ENCODE measurements around the gene DRC1. TPM values are rescaled to one million over a fixed set of nuclear protein-coding genes. Genes with fewer than 3 reads are reported as not detected.

Gene DRC1
- total and polyA plus RNA-seq, 2 of the 13 experiments (the other 11 are each of a cell fraction or from before 2014, with no cell fraction given): 0.07 TPM; not detected in 1

DNA sequence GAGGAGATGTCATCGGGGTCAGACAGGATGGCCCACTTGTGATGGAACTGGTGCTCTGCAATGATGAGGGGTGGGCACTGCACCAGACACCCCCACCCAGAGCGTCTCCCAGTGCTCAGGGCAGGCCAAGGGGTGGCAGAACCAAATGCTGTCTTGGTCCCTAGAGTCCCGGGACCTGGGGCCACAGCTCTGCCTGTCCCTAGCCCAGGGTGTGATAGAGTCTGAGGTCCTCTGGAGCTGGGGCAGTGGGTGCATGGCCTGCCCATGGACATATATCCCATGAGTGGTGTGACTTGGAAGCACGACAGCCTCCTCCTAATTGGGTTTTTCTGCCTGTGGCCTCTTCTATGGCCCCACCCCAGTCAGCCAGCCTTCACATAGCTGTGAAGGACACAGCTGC, 82.9 kb downstream of the DRC1 start:
- no peak overlapping the region for H3K4me2 ChIP-seq (ENCODE audit: low read depth, low read length)
- TF ChIP-seq SOX6 (IDR thresholded peaks at IDR 0.05) (no peak), SOX6 (CRISPR knock-in tag; IDR thresholded peaks at IDR 0.05) (no peak), MBNL3 (CRISPR knock-in tag; conservative IDR thresholded peaks at IDR 0.05) (no peak)
- FAIRE-seq (no peak), ATAC-seq (no peak), DNase-seq (ENCODE audit: low spot score) (no peak)
- H4K20me1 ChIP-seq (ENCODE audit: insufficient read depth, low read length): no peaks in the 10 kb centered on the region
- in situ Hi-C loops (cut with HindIII; ENCODE audit: extremely low pct_ligation_motif_present, low pct_unique_long_range_greater_than_20kb) (no loop called here), intact Hi-C loops (cut with micrococcal nuclease; ENCODE audit: unreplicated experiment) (no loop called here)
- POLR2A ChIA-PET: no interaction called here
- no peaks in the 10 kb centered on the region for H3K36me3 ChIP-seq (replicated peaks in 1 of 2; ENCODE audit: control insufficient read depth in 1 of 2, insufficient read depth in 2 of 2, low read length in 2 of 2)
- no peak overlapping the region for H3K4me3 ChIP-seq (replicated peaks in 1 of 3; ENCODE audit: insufficient read depth in 1 of 3, low read depth in 2 of 3, low read length in 3 of 3)
- WGBS (ENCODE audit: low lambda C conversion rate): 39% methylated on average over 4 of the region's 4 CpGs
- CTCF ChIA-PET (ENCODE audit: low intra/inter-chr PET ratio, low total read pairs): no interaction called here
- no peaks in the 10 kb centered on the region for H3K79me2 ChIP-seq (ENCODE audit: insufficient read depth, low read length)
- H3K4me1 ChIP-seq (ENCODE audit: insufficient read depth, low read length): peaks cover 38% of the 10 kb centered on the region
- H3K27me3 ChIP-seq (ENCODE audit: control insufficient read depth in 1 of 2, insufficient read depth in 2 of 2, low read length in 2 of 2): peaks cover 0 to 55% of the 10 kb centered on the region in 2 experiments; a peak in 3 of 5 replicates
- no peak overlapping the region for H3K9ac ChIP-seq (ENCODE audit: insufficient read depth, low read depth, low read length)
- no TSS peak for BruUV-seq (replicated peaks)
- H3K27ac ChIP-seq (ENCODE audit: extremely low read length, insufficient read depth, low read length): no peak overlapping the region
- H2AFZ ChIP-seq (ENCODE audit: low read length): no peak overlapping the region
- no peaks in the 10 kb centered on the region for H3K9me3 ChIP-seq (ENCODE audit: low read length)

DNA sequence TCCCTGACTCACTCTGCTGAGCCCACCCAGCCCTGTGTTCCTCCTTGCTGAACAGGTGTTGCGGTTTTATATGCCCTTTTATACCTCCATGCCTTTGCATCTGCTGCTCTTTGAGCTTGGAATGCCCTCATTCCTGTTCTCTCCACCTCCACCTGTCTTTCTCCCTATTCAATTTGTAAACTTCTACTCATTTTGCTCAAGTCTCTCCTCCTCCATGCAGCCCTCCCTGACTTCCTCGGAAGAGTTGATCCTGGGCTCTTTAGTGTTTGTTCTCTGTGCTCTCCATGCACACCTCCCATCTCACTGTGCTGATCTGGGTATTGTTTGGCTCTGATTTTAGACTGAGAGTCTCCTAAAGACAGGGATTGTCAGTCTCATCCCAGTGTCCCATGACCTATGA, 83.4 kb downstream of the DRC1 start:
- Histone ChIP-seq H3K9ac (ENCODE audit: insufficient read depth, low read depth, low read length) (no peak overlapping the region), H3K9me3 (ENCODE audit: low read length) (no peaks in the 10 kb centered on the region), H3K4me3 (replicated peaks in 1 of 3; ENCODE audit: insufficient read depth in 1 of 3, low read depth in 2 of 3, low read length in 3 of 3) (no peak overlapping the region), H4K20me1 (ENCODE audit: insufficient read depth, low read length) (no peaks in the 10 kb centered on the region), H3K4me1 (ENCODE audit: insufficient read depth, low read length) (peaks cover 33% of the 10 kb centered on the region), H3K79me2 (ENCODE audit: insufficient read depth, low read length) (no peaks in the 10 kb centered on the region), H3K27me3 (ENCODE audit: control insufficient read depth in 1 of 2, insufficient read depth in 2 of 2, low read length in 2 of 2) (peaks cover 1 to 60% of the 10 kb centered on the region in 2 experiments; a peak in 3 of 5 replicates), H3K36me3 (replicated peaks in 1 of 2; ENCODE audit: control insufficient read depth in 1 of 2, insufficient read depth in 2 of 2, low read length in 2 of 2) (no peaks in the 10 kb centered on the region), H3K4me2 (ENCODE audit: low read depth, low read length) (no peak overlapping the region), H2AFZ (ENCODE audit: low read length) (no peak overlapping the region), H3K27ac (ENCODE audit: extremely low read length, insufficient read depth, low read length) (no peak overlapping the region)
- ATAC-seq: no peak
- FAIRE-seq: no peak
- POLR2A ChIA-PET: no interaction called here
- intact Hi-C loops (cut with micrococcal nuclease; ENCODE audit: unreplicated experiment): no loop called here
- in situ Hi-C loops (cut with HindIII; ENCODE audit: extremely low pct_ligation_motif_present, low pct_unique_long_range_greater_than_20kb): no loop called here
- TF ChIP-seq ZNF225 (CRISPR knock-in tag; IDR thresholded peaks at IDR 0.05) (no peak), NFAT5 (CRISPR knock-in tag; IDR thresholded peaks at IDR 0.05) (no peak), ZNF350 (CRISPR knock-in tag; IDR thresholded peaks at IDR 0.05; ENCODE audit: borderline replicate concordance, low read depth) (no peak), MEF2D (CRISPR knock-in tag; IDR thresholded peaks at IDR 0.05) (no peak), KLF16 (CRISPR knock-in tag; IDR thresholded peaks at IDR 0.05) (no peak), CBX5 (CRISPR knock-in tag; IDR thresholded peaks at IDR 0.05; ENCODE audit: borderline replicate concordance) (no peak), RARG (CRISPR knock-in tag; IDR thresholded peaks at IDR 0.05; ENCODE audit: low read depth) (no peak)
- TF ChIP-seq, protein P1, sequence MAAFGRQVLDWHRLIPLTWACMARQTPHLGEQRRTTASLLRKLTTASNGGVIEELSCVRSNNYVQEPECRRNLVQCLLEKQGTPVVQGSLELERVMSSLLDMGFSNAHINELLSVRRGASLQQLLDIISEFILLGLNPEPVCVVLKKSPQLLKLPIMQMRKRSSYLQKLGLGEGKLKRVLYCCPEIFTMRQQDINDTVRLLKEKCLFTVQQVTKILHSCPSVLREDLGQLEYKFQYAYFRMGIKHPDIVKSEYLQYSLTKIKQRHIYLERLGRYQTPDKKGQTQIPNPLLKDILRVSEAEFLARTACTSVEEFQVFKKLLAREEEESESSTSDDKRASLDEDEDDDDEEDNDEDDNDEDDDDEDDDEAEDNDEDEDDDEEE (CRISPR knock-in tag; IDR thresholded peaks at IDR 0.05): no peak
- WGBS (ENCODE audit: low lambda C conversion rate): 71% methylated on average over 2 of the region's 2 CpGs
- BruUV-seq (replicated peaks): no TSS peak
- CTCF ChIA-PET (ENCODE audit: low intra/inter-chr PET ratio, low total read pairs): no interaction called here
- DNase-seq (ENCODE audit: low spot score): no peak
